Fibroblast of villous mesenchyme (primary cell): ENCODE measurements around the gene FEN1. TPM values are rescaled to one million over a fixed set of nuclear protein-coding genes. Genes with fewer than 3 reads are reported as not detected.
A peak's percentile ranks its signal among the peaks of the same experiment; 100 is the strongest.

Experiments used
- DNase-seq: peaks from one replicate; pipeline ENCODE4 v3.0.0-alpha.2; 2010; ENCODE audit warnings: low read depth
- H3K4me3 ChIP-seq: 2 replicates; pipeline ENCODE4 v1.5.1; 2011; ENCODE audit warnings: low read depth, mild to moderate bottlenecking, low read length
- CTCF ChIP-seq: IDR thresholded peaks from 2 replicates; pipeline ENCODE4 v1.5.1; 2012; ENCODE audit warnings: low read depth, mild to moderate bottlenecking, low read length; ENCODE audit not compliant: insufficient read depth
- total RNA-seq: library from RNA; depleted of rRNA; stranded (reverse); fragments of >200 nt; gene quantifications from 2 replicates; pipeline ENCODE4 v1.2.3, GENCODE V29; 2012

FEN1 gene
- total RNA-seq, 1 donor: 27.6 TPM

- DNase-seq: peak; percentile 14
- TF ChIP-seq CTCF: no peak
- no peak overlapping the region for H3K4me3 ChIP-seq
These were observed 11.4 kb downstream of the FEN1 start for GRCh38 chr11:61803889-61804647.

- H3K4me3 ChIP-seq: no peak overlapping the region
- no peak for DNase-seq
- no peak for TF ChIP-seq CTCF
These were observed 12.4 kb downstream of the FEN1 start for GRCh38 chr11:61805146-61805545.

GRCh38 chr11:61806785-61807184 is 14.1 kb downstream of the FEN1 start:
- no peak for DNase-seq
- TF ChIP-seq CTCF: no peak
- H3K4me3 ChIP-seq: no peak overlapping the region

- H3K4me3 ChIP-seq: no peak overlapping the region
- no peak for DNase-seq
- no peak for TF ChIP-seq CTCF
These were observed 18.0 kb downstream of the FEN1 start for GRCh38 chr11:61810671-61811175.

GRCh38 chr11:61811831-61812230 is 19.1 kb downstream of the FEN1 start:
- DNase-seq: no peak
- TF ChIP-seq CTCF: no peak
- H3K4me3 ChIP-seq: no peak overlapping the region

GRCh38 chr11:61812736-61813411 is 20.2 kb downstream of the FEN1 start:
- no peak for DNase-seq
- no peak overlapping the region for H3K4me3 ChIP-seq
- TF ChIP-seq CTCF: no peak
